GM12878 (cell line): ENCODE results near the gene PDS5A. TPM values are rescaled to one million over a fixed set of nuclear protein-coding genes. Genes with fewer than 3 reads are reported as not detected.

Source experiments
- ATAC-seq: fragments of 200-7000 bp; cut with Tn5 transposase; 3 replicates; pipeline ENCODE4 v1.9.1; 2020; ENCODE audit warnings: mild to moderate bottlenecking, moderate library complexity
- BruUV-seq: library from RNA; stranded (reverse); fragments of 400-500 nt; replicated peaks from 2 replicates; lab custom pipeline; 2021; lab: Mats Ljungman, UMichigan
- CTCF ChIA-PET: fragments of 300-600 bp; sonication (Branson Sonifier 250); formaldehyde crosslinking; extraction: SDS; loops from one replicate; lab custom pipeline; 2021; ENCODE audit warnings: inconsistent platforms; lab: Yijun Ruan, JAX
- POLR2A ChIA-PET: fragments of 350-600 bp; formaldehyde crosslinking; extraction: SDS; loops from one replicate; lab custom pipeline; 2021; ENCODE audit warnings: inconsistent platforms; lab: Charles Lee
- RAD21 ChIA-PET: fragments of 300-600 bp; sonication (Branson Sonifier 250); formaldehyde crosslinking; loops from one replicate; lab custom pipeline; 2023; ENCODE audit warnings: antibody characterized with exemption; ENCODE audit not compliant: unreplicated experiment; lab: Charles Lee
- SMC1A ChIA-PET: fragments of 300-600 bp; sonication (Branson Sonifier 250); formaldehyde crosslinking; loops from one replicate; lab custom pipeline; 2023; ENCODE audit not compliant: unreplicated experiment, uncharacterized antibody; lab: Charles Lee
- DNase-seq: peaks from one replicate; pipeline ENCODE4 v3.0.0-alpha.2; 2011; ENCODE audit warnings: low read depth, low spot score
- FAIRE-seq: peaks from 3 replicates; lab custom pipeline; 2011; peaks lifted over from hg19 to GRCh38; lab: Jason Lieb, UNC
- H2AFZ ChIP-seq: 2 replicates; pipeline ENCODE4 v1.6.0; 2011; ENCODE audit warnings: low read depth, low read length, control low read depth; ENCODE audit not compliant: control insufficient read depth
- H3K27ac ChIP-seq: 2 replicates; pipeline ENCODE4 v1.5.1; 2011; ENCODE audit warnings: control low read depth; ENCODE audit not compliant: control insufficient read depth, insufficient read depth
- H3K27me3 ChIP-seq, 2 experiments: replicated peaks in 1 of 2; 2 replicates each; pipeline versions ENCODE4 v1.6.0 to v1.6.1; 2011; ENCODE audit warnings: low read length in 1 of 2; ENCODE audit not compliant: control insufficient read depth in 2 of 2, insufficient read depth in 2 of 2
- H3K36me3 ChIP-seq, 2 experiments: 2 replicates each; pipeline ENCODE4 v1.5.1; 2011; ENCODE audit warnings: low read length in 1 of 2; ENCODE audit not compliant: control insufficient read depth in 2 of 2, insufficient read depth in 2 of 2
- H3K4me1 ChIP-seq: 2 replicates; pipeline ENCODE4 v1.6.1; 2011; ENCODE audit warnings: mild to moderate bottlenecking, low read length, moderate library complexity, mixed read lengths; ENCODE audit not compliant: control insufficient read depth, insufficient read depth
- H3K4me2 ChIP-seq: 2 replicates; pipeline ENCODE4 v1.6.0; 2011; ENCODE audit warnings: control low read depth; ENCODE audit not compliant: control insufficient read depth, insufficient read depth
- H3K4me3 ChIP-seq: fragments of 200-600 bp; sonication (generic); 2 replicates; pipeline ENCODE4 v1.5.1; 2016
- H3K79me2 ChIP-seq: 2 replicates; pipeline ENCODE4 v1.6.0; 2011; ENCODE audit warnings: low read length; ENCODE audit not compliant: control insufficient read depth, insufficient read depth
- H3K9ac ChIP-seq: 2 replicates; pipeline ENCODE4 v1.8.0; 2011; ENCODE audit warnings: low read length, control low read depth, mixed read lengths; ENCODE audit not compliant: control insufficient read depth, insufficient read depth
- H3K9me3 ChIP-seq: replicated peaks from 3 replicates; pipeline ENCODE4 v1.5.1; 2011; ENCODE audit warnings: mild to moderate bottlenecking, low read length; ENCODE audit not compliant: control insufficient read depth, insufficient read depth
- H4K20me1 ChIP-seq: 2 replicates; pipeline ENCODE4 v1.6.0; 2011; ENCODE audit not compliant: control insufficient read depth, insufficient read depth
- ATF2 ChIP-seq: IDR thresholded peaks from 2 replicates; pipeline ENCODE4 v1.6.1; 2012; ENCODE audit warnings: low read length, inconsistent platforms
- BCLAF1 ChIP-seq: fragments of 450-650 bp; IDR thresholded peaks from 2 replicates; pipeline ENCODE4 v1.6.1; 2017; ENCODE audit warnings: antibody characterized with exemption, mild to moderate bottlenecking, moderate library complexity
- CHD4 ChIP-seq: fragments of 200-600 bp; sonication (generic); IDR thresholded peaks from 2 replicates; pipeline ENCODE4 v1.6.1; 2016; ENCODE audit warnings: mild to moderate bottlenecking
- FOXM1 ChIP-seq: IDR thresholded peaks from 2 replicates; pipeline ENCODE4 v1.6.1; 2012; ENCODE audit warnings: low read depth, mild to moderate bottlenecking, inconsistent platforms, low read length, moderate library complexity
- NFYA ChIP-seq: IDR thresholded peaks from 2 replicates; pipeline ENCODE4 v1.6.1; 2011; ENCODE audit warnings: low read depth, mild to moderate bottlenecking, low read length, improper control_type of control experiment, borderline replicate concordance
- NRF1 ChIP-seq: conservative IDR thresholded peaks from 2 replicates; pipeline ENCODE4 v1.6.1; 2011; ENCODE audit warnings: mild to moderate bottlenecking, low read depth, low read length, improper control_type of control experiment
- POLR2AphosphoS2 ChIP-seq: IDR thresholded peaks from 2 replicates; pipeline ENCODE4 v1.6.1; 2011; ENCODE audit warnings: low read depth, mild to moderate bottlenecking, low read length, improper control_type of control experiment, moderate library complexity
- RBBP5 ChIP-seq: fragments of 200-600 bp; sonication (generic); conservative IDR thresholded peaks from 2 replicates; pipeline ENCODE4 v1.6.1; 2016
- WRNIP1 ChIP-seq: IDR thresholded peaks from 2 replicates; pipeline ENCODE4 v1.6.1; 2011; ENCODE audit warnings: low read depth, low read length, improper control_type of control experiment, borderline replicate concordance
- WGBS: methylation state at CpG from one replicate; pipeline ENCODE4 v1.1.6; 2016; ENCODE audit warnings: low lambda C conversion rate; ENCODE audit not compliant: insufficient replicate concordance, insufficient coverage; ENCODE audit errors: missing lambda C conversion rate; 5-methylcytosine and 5-hydroxymethylcytosine counted together
- in situ Hi-C: fragments of 300-500 bp; cut with MboI; formaldehyde crosslinking; loops from 9 replicates; pipeline ENCODE4 v1.14.3; 2018; ENCODE audit warnings: mixed read lengths
- intact Hi-C: fragments of 100-400 bp; cut with micrococcal nuclease; formaldehyde crosslinking; loops from one replicate; pipeline ENCODE4 v1.14.2; 2022; ENCODE audit not compliant: unreplicated experiment
- polyA plus RNA-seq, 11 experiments: library from polyadenylated mRNA; depleted of rRNA in 4 of 11; unstranded in 6 of 11; stranded (reverse) in 5 of 11; fragments of >200 nt; fragmentation: Nextera tagmentation in 4 of 11; fragmentation: Illumina TruSeq in 1 of 11; extraction: Ambion mirVana in 4 of 11; extraction: Trizol in 1 of 11; gene quantifications; 1 replicate in 1 of 11; 2 replicates in 10 of 11; pipeline versions ENCODE4 v1.2.1 to v1.2.3, GENCODE V29; 2011 to 2016; ENCODE audit warnings: inconsistent platforms in 2 of 11, missing spikeins in 2 of 11, low read depth in 1 of 11
- total RNA-seq, 4 experiments: library from RNA; depleted of rRNA in 3 of 4; stranded (reverse); fragments of >200 nt in 3 of 4; fragmentation: Illumina TruSeq in 1 of 4; extraction: Trizol in 1 of 4; gene quantifications; 2 replicates each; pipeline versions ENCODE4 v1.2.1 to v1.2.3, GENCODE V29; 2013 to 2021

Gene PDS5A
- total and polyA plus RNA-seq, 10 of the 15 experiments (the other 5 are each of a cell fraction or from before 2014, with no cell fraction given): 13.7 to 69.7 (median 52.3) TPM

GRCh38 chr4:39941682-39942217 is 36.0 kb downstream of the PDS5A start:
- Histone ChIP-seq H3K4me2 (peak overlapping the region; percentile 70; the same call in 1 of the 2 replicates), H3K27ac (peak overlapping the region; percentile 40; the same call in 1 of the 2 replicates), H3K9me3 (no peaks in the 10 kb centered on the region; the same call in 2 of the 3 replicates), H4K20me1 (no peaks in the 10 kb centered on the region), H3K79me2 (peaks cover 88% of the 10 kb centered on the region), H3K4me1 (peaks cover 58% of the 10 kb centered on the region), H3K36me3 (no peaks in the 10 kb centered on the region; a peak in 1 of 4 replicates), H2AFZ (no peak overlapping the region), H3K9ac (no peak overlapping the region), H3K4me3 (no peak overlapping the region), H3K27me3 (no peaks in the 10 kb centered on the region)
- BruUV-seq: no TSS peak
- intact Hi-C loops (no loop called here), in situ Hi-C loops (no loop called here)
- ChIA-PET CTCF (interaction anchor here (0.8 to 1.4 kb wide), 3 partner anchors 10 to 29 kb away, joined by 3 to 9 read pairs (median 7); no protein-coding TSS in a partner anchor), RAD21 (interaction anchor here (0.7 to 1.4 kb wide), 2 partner anchors 34 to 78 kb away, joined by 3 to 5 read pairs; no protein-coding TSS in a partner anchor), POLR2A (interaction anchor here (1.0 to 1.3 kb wide), 2 partner anchors 10 to 11 kb away, joined by 3 to 6 read pairs; no protein-coding TSS in a partner anchor), SMC1A (interaction anchor here (0.6 to 1.5 kb wide), 6 partner anchors 10 to 737 kb away, joined by 3 to 9 read pairs (median 3); no protein-coding TSS in a partner anchor)
- TF ChIP-seq ATF2 (no peak), NFYA (no peak), FOXM1 (no peak), NRF1 (no peak), BCLAF1 (no peak), WRNIP1 (no peak), CHD4 (no peak), RBBP5 (no peak), POLR2AphosphoS2 (no peak)
- DNase-seq: no peak
- ATAC-seq: no peak
- WGBS: 50% methylated on average over 2 of the region's 2 CpGs
- no peak for FAIRE-seq
